H1 (cell line): Measurements from ENCODE around the gene RALY.

ENCODE experiments used
- CEBPB ChIP-seq: IDR thresholded peaks from 2 replicates; pipeline ENCODE4 v1.6.1; 2012; ENCODE audit warnings: low read depth, low read length
- KDM1A ChIP-seq: fragments of 200-600, 300-600 bp; sonication (generic); IDR thresholded peaks from 2 replicates; pipeline ENCODE4 v1.7.1; 2016; ENCODE audit warnings: mild to moderate bottlenecking, low read length, borderline replicate concordance
- SRF ChIP-seq: IDR thresholded peaks from 2 replicates; pipeline ENCODE4 v1.6.1; 2011; ENCODE audit warnings: mild to moderate bottlenecking, low read depth, low read length, moderate library complexity
- ZNF274 ChIP-seq: IDR thresholded peaks from 2 replicates; pipeline ENCODE4 v1.7.0; 2012; ENCODE audit warnings: low read length, borderline replicate concordance; ENCODE audit errors: extremely low read depth
- TF ChIP-seq, protein P1 (sequence below), 3 experiments: IDR thresholded peaks; 1 replicate in 2 of 3; 2 replicates in 1 of 3; pipeline versions ENCODE4 v1.5.1 to v1.6.1; 2011; ENCODE audit warnings: low read length in 3 of 3, mild to moderate bottlenecking in 3 of 3, inconsistent platforms in 2 of 3, low read depth in 1 of 3, moderate library complexity in 1 of 3; ENCODE audit not compliant: insufficient read depth in 1 of 3; ENCODE audit errors: control extremely low read depth in 1 of 3

DNA sequence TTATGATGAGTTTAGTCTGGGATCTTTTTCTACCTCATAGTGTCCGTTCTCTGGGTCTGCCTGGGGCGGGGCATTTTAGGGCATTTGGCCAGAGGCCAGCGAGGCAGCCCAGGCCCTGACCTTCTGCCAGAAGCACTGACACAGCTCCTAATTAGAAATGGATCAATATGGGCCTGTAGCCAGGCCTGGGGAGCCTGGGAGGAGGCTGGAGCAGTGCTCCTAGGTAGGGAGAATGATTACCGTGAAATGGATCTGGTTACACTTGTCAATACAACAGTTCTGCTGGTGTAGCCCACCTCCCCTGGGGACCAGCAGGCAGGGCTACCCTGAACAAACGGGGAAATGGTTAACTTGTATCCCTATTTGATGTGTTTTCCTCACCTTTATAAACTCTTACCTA is 23.0 kb downstream of the RALY start:
- TF ChIP-seq ZNF274 (no peak), KDM1A (no peak), CEBPB (no peak), SRF (no peak)
- TF ChIP-seq, protein P1, sequence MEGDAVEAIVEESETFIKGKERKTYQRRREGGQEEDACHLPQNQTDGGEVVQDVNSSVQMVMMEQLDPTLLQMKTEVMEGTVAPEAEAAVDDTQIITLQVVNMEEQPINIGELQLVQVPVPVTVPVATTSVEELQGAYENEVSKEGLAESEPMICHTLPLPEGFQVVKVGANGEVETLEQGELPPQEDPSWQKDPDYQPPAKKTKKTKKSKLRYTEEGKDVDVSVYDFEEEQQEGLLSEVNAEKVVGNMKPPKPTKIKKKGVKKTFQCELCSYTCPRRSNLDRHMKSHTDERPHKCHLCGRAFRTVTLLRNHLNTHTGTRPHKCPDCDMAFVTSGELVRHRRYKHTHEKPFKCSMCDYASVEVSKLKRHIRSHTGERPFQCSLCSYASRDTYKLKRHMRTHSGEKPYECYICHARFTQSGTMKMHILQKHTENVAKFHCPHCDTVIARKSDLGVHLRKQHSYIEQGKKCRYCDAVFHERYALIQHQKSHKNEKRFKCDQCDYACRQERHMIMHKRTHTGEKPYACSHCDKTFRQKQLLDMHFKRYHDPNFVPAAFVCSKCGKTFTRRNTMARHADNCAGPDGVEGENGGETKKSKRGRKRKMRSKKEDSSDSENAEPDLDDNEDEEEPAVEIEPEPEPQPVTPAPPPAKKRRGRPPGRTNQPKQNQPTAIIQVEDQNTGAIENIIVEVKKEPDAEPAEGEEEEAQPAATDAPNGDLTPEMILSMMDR (IDR thresholded peaks at IDR 0.05; ENCODE audit: control extremely low read depth in 1 of 3, insufficient read depth in 1 of 3, low read depth in 1 of 3, low read length in 3 of 3), result no peak
